Forelimb muscle (tissue), 1 donor: ENCODE data around the gene PLPP1. TPM values are rescaled to one million over a fixed set of nuclear protein-coding genes. Genes with fewer than 3 reads are reported as not detected.
"Not testable (repeated sequence)": the region's sequence is repeated elsewhere in the genome, so short reads cannot be mapped to it uniquely, and the experiment has no call there.

Source experiments
- DNase-seq: peaks from one replicate; pipeline ENCODE4 v3.0.0-alpha.2; 2013; ENCODE audit warnings: low read depth
- polyA plus RNA-seq: library from polyadenylated mRNA; unstranded; fragments of 120-200 nt; gene quantifications from one replicate; pipeline ENCODE4 v1.2.1, GENCODE V29; 2013; ENCODE audit not compliant: insufficient read length

PLPP1 gene
- polyA plus RNA-seq, 1 donor: 47.1 TPM

DNA sequence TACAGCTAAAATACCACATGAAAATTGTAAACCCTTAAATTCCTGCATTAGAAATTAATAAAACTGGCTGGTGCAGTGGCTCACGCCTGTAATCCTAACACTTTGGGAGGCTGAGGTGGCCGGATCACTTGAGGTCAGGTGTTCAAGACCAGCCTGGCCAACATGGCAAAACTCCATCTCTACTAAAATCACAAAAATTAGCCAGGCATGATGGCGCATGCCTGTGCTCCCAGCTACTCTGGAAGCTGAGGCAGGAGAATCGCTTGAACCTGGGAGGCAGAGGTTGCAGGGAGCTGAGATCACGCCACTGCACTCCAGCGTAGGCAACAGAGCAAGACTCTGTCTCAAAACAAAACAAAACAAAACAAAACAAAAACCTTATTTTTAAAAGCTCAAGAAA is 29.1 kb downstream of the PLPP1 start:
- DNase-seq: not testable (repeated sequence)

DNA sequence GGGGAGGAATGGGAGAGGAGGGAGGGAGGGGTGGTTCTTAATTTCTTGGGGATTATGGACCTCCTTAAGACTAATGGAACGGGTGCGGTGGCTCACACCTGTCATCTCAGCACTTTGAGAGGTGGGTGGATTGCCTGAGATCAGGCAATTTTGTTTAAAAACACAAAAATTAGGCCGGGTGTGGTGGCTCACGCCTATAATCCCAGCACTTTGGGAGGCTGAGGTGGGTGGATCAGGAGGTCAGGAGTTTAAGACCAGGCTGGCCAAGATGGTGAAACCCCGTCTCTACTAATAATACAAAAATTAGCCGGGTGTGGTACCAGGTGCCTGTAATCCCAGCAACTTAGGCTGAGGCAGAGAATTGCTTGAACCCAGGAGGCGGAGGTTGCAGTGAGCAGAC is 30.8 kb downstream of the PLPP1 start:
- DNase-seq: not testable (repeated sequence)

DNA sequence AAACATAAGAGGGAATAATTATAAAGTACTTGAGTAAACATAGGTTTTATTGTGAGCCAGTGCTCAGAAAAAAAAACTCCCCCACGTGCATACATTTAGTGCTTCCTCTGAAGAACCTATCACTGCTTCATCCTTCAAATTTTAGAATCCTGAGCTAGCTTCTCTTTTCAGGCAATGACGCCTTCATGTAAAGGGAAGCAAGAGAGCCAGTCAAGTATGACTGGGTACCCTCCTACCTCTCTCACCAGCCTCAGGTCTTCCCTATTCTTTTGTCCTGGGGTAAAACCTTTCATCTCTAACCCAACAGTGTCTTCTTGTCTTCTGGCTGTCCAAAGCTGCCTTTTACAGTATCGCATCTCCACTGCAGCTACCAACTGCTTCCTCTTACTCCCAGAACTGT is 32.0 kb downstream of the PLPP1 start:
- no peak for DNase-seq

DNA sequence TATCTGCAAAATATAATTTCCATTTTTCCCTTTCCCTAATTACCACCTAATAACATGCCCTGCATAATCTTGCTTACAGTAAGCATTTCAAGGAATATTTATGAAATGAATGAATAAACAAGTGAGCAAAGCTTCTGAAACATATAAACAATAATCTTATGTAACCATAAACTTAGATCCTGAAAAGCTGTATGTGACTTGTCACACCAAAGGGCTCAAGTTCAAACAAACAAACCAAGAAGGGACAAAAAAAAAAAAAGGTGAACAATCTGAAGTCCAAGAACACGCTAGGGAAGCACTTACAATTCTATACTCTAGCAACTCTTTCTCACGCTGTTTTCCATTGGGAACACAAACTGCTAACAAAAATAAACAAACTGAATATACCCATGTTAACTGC is 36.3 kb downstream of the PLPP1 start:
- DNase-seq: no peak

DNA sequence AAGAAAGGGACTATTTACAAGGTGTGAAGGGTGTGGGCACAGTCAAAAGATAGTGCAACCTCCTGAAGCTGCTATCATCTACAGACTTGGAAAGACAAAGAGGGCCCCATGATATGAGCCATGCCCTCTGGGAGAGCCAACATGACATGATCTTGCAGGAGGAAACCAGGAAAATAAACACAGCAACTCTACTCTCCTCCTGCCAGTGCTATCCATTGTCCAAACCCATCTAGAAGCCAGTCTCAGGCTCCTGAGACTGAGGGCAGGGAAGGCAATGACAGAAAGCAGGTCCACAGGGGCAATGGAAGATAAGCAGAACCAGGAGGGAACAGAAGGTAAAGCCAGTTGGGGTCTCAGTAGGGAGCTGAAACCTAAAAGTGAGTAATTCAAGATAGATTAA is 37.1 kb downstream of the PLPP1 start:
- DNase-seq: no peak

DNA sequence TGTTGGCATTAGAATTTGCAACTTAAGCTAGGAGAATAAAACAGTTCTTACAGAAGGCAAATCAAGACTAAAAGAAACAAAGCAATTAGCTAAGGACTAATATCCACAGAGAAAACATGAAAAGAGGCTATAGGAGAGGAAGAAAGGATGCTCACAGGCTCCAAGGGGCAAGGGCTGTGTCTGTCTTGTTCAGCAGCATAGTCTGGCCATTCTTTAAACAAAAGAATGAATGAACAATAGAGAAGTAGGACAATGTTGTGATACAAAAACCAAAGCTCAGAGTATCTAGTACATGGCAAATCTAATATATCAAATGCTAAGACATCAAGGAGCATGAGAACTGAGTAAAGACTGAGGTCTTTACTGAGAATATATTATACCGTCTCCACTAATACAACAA is 39.5 kb downstream of the PLPP1 start:
- DNase-seq: no peak

DNA sequence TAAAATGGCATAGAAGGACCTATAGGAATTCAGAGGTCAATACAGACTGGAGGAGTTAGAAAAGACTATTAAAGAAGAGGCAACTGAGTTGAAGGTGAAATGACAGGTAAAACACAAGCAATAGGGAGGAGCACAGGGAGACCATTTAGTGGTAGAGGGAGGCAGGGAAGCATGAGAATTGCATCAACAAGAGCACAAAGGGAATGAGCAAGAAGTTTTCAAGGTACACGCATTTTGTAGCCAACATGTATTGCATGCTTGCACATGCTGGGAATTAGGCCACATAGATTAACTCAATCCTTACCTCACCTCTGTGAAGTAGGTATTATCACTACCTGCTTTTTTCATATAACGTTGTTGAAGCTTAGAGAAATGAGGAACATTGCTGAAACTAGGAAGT is 42.3 kb downstream of the PLPP1 start:
- DNase-seq: no peak

DNA sequence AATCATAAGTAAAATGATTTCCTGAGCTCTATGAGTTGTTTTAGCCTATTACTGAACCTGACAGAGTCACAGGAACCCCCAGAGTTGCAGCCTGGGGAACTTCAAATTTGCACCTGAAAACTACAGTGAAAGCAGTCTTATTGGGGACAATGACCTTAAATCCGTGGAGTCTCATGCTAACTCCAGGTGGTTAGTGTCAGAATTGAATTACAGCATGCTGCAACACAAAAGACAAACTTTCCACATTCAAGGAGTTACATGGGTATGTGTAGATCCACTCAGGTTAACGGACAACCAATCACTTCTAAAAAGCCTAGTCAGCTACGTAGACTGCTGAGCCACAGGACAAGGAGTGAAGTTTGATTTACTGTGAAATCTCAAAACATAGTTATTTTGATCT is 49.7 kb downstream of the PLPP1 start:
- DNase-seq: no peak

DNA sequence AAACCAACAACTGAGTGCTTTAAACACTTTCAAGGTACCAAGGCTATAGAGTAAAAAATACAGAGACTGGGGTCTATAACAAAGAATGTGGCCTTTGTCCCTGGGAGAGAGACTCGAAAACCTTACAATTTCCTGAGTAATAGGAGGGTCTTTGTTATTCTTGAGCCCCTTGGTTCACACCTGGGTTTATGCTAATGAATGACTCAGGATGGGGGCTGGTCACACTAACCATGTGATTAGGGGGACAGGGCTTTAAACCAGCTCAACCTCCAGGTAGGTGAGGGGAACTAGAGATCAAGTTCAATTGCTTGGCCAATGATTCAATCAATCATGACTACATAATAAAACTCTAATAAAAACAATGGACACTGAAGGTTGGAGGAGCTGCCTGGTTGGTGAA is 50.2 kb downstream of the PLPP1 start:
- no peak for DNase-seq

DNA sequence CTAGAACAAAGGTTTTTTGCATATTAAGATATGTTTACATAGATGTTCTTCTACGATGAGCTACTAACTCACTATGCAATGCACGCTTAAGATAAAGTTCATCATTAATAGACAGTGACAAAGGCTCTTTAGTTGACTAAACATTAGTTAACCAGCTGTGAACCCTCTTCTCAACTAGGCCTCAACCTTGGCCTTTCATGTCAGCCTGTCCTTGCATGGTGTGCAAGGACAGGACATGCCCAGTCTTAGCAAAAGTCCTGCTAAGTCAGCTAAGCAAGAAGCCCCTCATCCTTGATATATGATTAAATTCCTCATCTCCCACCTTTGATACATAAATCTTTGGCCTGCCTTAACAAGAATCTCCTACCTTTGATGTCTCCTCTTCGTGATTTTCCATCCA is 50.9 kb downstream of the PLPP1 start:
- no peak for DNase-seq

DNA sequence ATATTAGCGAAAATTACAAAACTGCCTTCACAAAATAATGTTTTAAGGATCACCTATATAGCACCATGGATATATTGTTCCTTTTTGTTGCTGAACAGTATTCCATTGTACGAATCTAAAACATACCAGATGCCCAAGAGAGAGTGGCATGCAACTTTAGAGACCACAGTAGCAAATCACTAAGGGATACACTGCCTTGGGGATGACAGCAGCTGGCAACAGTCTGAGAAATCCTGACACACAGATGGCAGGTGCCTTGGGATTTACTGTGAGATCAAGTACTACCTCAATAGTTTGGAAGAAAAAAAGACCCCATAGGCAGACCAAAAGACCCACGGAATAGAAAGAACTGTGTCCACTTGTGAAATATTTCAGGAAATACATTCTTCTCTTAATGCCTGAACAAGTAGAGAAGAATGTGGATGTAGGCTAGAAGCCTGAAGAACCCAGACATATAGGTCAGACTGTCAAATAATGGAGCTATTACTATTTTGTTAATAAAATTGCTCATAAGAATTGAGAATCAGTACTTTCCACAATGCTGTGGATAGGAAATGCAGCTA is 53.4 kb downstream of the PLPP1 start:
- no peak for DNase-seq

DNA sequence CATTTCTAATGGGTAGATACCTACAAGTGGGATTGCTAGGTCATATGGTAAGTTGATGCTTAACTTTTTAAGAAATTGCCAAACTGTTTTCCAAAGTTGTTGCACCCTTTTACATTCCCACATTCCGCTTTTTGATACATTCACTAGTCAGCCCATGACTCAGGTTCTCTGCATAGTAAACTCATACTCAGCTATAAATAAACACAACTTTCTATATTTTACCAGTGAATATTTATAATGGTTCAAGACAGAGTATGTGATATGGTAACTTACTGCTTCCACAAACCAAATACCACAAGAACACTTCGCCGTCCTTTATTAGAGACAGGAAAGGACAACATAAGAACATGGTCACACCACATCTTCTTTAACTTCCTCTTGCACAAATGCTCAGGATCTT is 54.0 kb downstream of the PLPP1 start:
- DNase-seq: no peak

DNA sequence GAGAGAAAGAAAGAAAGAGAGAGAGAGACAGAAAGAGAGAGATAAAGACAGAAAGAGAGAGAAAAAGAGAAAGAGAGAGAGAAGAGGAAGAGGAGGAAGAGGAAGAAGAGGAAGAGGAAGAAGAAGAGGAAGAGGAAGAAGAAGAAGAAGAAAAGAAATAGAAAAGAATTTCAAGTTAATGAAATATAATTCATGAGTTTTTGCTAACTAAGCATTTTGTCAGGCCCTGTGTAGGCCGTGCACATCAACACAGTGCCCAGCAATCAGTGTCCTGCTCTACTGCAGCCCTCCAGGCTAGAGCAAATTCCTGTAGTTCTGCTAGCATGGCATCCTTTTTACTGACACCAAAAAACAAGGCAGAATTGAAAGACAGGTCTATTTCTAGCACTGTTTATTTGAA is 62.1 kb downstream of the PLPP1 start:
- DNase-seq: no peak

DNA sequence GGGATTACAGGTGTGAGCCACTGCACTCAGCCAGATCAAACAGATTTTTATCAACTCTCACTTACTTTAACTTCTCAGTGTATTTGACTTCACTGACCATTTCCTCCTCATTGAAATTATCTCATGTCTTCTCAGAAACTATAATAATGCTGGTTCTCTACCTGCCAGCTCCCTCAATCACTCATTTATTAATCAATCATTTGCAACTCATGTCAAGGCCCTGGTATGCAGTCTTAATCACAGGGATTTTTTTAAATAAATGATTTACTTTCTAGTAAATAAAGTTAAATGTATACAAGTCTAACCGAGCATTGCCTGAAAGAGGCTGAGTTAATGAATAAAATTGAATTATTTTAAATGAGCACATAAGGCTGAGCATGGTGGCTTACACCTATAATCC is 63.3 kb downstream of the PLPP1 start:
- no peak for DNase-seq

DNA sequence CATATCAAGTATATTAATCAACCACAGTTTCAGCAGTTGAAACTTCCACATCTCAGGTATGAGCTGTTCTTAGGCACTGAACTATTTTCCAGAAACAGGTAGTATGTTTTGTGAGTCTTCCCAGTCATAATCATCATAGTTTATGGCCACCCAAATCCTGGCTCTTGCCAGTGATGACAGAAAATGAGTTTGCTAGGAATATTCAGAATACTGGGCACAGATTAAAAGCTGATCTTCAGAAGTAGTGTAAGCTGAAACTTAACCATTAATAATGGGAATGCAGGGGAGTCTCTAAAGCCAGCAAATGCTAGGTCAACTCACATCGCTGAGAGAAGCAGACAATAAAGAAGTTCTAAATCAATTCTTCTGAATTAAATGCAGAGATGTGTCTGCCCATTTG is 64.5 kb downstream of the PLPP1 start:
- no peak for DNase-seq

DNA sequence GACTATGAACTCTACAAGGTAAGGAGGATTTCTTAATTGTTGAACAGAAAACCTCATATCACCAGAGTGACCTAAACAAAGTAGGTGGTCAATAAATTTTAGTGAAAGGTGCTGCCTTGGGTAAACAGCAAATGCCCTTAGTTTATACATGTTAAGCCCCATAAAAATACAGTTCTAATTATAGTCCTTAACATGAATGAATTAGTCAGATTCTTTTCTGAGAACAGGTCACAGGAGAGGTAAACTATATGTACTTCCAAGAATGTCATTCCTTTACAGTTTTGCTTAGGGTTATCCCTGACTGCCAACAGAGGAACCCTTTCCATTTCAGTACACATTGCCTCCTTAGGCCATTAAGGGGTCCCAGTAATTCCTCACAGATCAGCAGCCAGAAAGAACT is 64.9 kb downstream of the PLPP1 start:
- DNase-seq: no peak

DNA sequence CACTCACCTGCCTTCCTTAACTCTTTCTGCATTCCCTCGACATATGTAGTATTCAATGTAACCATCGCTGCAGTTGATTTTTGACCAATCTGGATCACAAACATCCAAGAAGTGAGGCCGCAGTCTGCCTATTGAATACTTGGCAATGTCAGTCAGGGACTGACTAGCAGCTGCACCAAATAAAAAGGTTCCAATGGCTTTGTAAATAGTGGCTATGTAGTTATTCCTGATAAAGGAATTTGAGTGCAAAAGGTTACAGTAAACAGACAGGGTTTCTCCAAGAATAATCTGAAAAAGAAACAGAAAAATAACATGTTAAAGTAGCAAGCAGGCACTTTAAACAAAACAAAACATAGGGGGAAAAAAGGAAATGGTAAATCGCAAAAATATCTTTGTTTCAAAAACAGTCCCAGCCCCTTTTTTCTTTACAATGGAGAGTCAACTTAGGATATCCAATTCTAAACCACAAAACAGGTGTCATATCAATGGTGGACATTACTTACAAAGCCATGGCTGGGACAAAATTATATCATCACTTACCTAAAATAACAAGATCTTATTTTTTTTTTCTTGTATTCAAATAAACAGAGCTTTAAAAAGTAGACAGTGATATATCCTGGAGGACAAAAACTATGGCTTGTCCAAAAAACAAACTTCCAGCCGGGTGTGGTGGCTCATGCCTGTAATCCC is 66.8 kb downstream of the PLPP1 start:
- no peak for DNase-seq

DNA sequence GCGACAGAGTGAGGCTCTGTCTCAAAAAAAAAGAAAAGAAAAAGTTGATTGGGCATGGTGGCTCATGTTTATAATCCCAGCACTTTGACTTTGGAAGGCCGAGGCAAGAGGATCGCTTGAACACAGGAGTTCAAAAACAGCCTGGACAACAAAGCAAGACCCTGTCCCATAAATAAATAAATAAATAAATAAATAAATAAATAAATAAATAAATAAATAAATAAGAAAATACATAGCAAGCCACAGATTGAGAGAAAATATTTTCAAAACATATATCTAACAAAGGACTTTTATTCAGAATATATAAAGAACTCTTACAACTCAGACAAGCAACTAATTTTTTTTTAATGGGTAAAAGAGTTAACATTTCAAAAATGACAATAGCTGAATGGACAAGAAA is 71.2 kb downstream of the PLPP1 start:
- DNase-seq: no peak

DNA sequence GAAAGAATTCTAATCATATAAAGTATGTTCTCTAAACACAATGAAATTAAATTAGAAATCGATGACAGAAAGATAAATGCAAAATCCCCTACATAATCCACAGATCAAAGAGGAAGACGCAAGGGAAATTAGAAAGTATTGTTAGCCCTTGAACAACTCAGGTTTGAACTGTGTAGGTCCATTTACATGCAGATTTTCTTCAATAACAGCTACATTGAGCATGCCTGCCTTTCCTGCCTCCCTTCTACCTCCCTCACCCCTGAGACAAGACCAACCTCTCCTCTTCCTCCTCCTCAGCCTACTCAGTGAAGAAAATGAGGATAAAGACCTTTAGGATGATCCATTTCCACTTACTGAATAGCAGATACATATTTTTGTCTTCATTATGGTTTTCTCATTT is 75.2 kb downstream of the PLPP1 start:
- DNase-seq: no peak

DNA sequence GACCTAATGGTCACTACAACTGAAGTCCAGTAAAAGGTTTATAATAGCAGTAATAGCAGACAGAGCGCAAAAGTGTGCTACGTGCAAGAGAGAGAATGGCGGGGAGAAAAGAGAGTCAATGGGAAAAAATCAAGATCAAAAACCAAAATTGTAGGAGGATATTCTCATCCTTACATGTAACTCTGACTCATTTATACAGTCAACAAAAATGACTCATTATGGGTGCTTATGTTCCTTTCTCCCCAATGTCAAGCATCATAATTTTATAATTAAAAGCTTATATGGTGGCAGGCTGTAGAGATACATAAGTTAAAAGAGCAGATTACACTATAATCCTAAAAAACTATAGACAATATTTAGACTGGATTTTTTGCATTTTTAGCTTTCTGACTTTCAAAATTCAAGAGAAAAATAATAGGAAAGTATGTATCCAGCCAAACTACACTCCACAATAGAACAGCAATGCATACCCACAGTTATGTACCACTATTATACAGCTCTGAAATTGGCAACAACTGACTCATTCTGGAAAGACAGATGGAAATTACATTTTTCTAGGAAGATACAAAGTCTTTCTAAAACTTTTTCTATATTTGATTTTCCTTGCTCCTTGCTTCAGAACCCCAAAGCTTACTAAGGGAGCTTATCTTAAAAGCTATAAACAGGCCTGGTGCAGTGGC is 78.4 kb downstream of the PLPP1 start:
- no peak for DNase-seq

DNA sequence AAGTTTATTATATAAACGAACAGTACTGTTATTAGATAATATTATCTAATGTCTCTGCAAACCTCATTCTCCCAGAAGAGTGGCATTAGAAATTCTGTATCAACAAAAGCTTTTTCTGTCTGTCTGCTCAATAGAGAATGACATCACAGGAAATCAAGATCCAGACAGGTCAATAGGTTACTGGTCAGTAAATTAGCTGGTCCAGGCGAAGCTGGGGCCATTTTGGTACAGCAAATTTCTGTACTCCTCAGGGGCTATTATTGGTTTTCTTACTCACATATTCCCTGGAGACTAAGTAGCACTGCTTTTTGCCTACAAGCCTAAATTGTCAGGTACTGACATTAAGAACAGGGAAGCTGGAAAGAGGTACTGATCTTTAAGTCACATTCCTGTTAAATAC is 80.5 kb downstream of the PLPP1 start:
- no peak for DNase-seq

DNA sequence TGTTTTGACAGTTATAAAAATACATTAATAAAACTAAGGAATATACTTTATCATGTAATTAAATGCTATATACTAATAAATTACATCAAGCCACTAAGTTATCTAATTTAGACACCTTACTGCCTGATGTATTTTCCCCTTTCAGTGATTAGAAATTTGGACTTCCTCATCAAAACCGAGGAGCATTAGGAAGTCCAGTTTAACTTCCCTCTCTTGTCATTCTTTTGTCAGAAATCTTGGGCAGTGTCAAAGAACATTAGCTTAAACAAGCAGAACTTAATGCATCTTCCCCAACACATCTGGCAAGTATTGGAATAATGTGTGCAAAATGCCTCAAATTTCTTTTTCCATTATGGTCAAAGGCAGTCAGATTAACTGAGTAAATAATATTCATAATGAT is 81.6 kb downstream of the PLPP1 start:
- DNase-seq: no peak

DNA sequence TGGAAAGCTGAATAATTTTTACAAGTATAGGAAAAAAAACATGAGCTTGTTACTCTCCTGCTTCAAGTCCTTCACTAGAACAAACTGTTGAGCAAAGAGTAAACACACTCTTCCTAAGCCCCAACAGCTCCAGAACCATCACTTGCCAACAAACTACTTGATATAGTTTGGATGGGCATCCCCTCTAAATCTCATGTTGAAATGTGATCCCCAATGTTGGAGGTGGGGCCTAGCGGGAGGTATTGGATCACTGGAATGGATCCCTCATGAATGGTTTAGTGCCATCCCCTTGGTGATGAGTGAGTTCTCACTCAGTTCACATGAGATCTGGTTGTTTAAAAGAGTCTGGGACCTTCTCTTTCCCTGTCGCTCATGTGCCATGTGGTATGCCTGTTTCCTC is 82.8 kb downstream of the PLPP1 start:
- no peak for DNase-seq
